ENCODE measurements around the gene PUSL1.

The PUSL1 gene

DNA sequence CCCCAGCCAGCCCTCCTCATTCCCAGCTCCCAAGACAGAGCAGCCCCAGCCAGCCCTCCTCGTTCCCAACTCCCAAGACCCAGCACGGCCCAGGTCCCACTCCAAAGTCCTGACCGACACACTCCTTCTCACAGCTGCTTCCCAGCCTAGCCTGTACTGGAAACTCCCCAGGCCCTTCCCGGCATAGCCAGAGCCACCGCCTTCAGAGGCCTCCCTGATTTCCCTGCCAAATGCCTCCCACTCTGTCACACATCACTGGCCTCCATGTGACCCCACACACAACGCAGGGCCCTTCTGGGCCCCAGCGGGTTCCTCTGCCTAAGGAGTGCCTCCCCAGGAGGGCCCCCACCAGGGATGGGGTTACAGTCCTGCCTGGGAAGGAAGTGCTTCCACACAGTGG is 37.6 kb upstream of the PUSL1 start:
- no peak overlapping the region for H3K27ac ChIP-seq (replicated peaks)
- no peak overlapping the region for H3K4me3 ChIP-seq (replicated peaks; ENCODE audit: insufficient read depth, low read length)
- TF ChIP-seq, protein P1, sequence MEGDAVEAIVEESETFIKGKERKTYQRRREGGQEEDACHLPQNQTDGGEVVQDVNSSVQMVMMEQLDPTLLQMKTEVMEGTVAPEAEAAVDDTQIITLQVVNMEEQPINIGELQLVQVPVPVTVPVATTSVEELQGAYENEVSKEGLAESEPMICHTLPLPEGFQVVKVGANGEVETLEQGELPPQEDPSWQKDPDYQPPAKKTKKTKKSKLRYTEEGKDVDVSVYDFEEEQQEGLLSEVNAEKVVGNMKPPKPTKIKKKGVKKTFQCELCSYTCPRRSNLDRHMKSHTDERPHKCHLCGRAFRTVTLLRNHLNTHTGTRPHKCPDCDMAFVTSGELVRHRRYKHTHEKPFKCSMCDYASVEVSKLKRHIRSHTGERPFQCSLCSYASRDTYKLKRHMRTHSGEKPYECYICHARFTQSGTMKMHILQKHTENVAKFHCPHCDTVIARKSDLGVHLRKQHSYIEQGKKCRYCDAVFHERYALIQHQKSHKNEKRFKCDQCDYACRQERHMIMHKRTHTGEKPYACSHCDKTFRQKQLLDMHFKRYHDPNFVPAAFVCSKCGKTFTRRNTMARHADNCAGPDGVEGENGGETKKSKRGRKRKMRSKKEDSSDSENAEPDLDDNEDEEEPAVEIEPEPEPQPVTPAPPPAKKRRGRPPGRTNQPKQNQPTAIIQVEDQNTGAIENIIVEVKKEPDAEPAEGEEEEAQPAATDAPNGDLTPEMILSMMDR (IDR thresholded peaks at IDR 0.05; ENCODE audit: insufficient read depth, low read length): no peak
- no peak for TF ChIP-seq GABPA (IDR thresholded peaks at IDR 0.05; ENCODE audit: low read depth)
- TF ChIP-seq, protein P2, sequence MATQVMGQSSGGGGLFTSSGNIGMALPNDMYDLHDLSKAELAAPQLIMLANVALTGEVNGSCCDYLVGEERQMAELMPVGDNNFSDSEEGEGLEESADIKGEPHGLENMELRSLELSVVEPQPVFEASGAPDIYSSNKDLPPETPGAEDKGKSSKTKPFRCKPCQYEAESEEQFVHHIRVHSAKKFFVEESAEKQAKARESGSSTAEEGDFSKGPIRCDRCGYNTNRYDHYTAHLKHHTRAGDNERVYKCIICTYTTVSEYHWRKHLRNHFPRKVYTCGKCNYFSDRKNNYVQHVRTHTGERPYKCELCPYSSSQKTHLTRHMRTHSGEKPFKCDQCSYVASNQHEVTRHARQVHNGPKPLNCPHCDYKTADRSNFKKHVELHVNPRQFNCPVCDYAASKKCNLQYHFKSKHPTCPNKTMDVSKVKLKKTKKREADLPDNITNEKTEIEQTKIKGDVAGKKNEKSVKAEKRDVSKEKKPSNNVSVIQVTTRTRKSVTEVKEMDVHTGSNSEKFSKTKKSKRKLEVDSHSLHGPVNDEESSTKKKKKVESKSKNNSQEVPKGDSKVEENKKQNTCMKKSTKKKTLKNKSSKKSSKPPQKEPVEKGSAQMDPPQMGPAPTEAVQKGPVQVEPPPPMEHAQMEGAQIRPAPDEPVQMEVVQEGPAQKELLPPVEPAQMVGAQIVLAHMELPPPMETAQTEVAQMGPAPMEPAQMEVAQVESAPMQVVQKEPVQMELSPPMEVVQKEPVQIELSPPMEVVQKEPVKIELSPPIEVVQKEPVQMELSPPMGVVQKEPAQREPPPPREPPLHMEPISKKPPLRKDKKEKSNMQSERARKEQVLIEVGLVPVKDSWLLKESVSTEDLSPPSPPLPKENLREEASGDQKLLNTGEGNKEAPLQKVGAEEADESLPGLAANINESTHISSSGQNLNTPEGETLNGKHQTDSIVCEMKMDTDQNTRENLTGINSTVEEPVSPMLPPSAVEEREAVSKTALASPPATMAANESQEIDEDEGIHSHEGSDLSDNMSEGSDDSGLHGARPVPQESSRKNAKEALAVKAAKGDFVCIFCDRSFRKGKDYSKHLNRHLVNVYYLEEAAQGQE (IDR thresholded peaks at IDR 0.05; ENCODE audit: insufficient replicate concordance, low read depth): no peak
- no peak for DNase-seq (ENCODE audit: low read depth in 1 of 2, low spot score in 1 of 2)
- no peaks in the 10 kb centered on the region for H3K27me3 ChIP-seq (ENCODE audit: insufficient read depth, poor library complexity, severe bottlenecking)

DNA sequence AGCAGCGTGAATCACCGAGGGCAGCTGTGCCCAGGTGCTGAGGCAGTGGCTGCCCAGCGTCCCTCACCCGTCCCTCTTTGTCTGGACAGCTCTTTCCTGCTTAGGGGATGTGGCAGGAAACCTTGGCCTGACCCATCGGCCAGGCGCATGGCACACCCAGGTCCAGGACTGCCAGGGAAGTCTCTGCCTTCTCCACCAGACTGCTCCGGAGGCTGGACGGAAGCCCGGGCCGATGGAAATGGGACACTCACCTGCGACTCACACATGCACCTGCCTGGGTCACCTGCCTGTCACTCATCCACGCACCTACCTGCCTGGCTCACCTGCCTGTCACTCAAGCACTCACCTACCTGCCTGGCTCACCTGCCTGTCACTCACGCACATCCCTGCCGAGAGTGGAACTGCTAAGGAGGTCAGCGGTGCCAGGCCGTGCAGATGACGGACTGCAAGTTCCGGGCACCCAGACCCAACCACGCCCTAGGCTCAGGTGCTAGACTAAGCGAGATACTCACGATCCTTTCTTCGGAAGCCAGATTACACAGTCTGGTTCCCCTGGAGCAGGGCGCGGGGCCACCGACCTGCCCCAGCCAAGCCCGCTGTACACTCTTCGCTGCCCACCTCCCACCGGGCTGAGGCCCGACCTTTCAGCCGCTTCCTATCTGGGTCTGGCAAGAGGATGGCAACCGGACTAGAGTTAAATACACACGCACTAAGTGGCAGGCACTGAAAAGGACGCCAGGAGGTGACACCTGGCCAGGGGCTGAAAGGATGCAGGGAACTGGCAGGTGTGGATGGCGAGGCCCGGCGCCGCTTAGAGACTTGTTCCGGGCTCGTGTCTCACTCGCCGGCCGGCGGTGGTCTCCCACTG is 35.8 kb upstream of the PUSL1 start:
- H3K4me3 ChIP-seq (replicated peaks; ENCODE audit: insufficient read depth, low read length): peak overlapping the region; percentile 87
- no peaks in the 10 kb centered on the region for H3K27me3 ChIP-seq (ENCODE audit: insufficient read depth, poor library complexity, severe bottlenecking)
- TF ChIP-seq, protein P2 (IDR thresholded peaks at IDR 0.05; ENCODE audit: insufficient replicate concordance, low read depth): no peak
- TF ChIP-seq, protein P1 (IDR thresholded peaks at IDR 0.05; ENCODE audit: insufficient read depth, low read length): no peak
- TF ChIP-seq SPI1 (IDR thresholded peaks at IDR 0.05; ENCODE audit: borderline replicate concordance, low read depth): no peak
- TF ChIP-seq POLR2AphosphoS5 (IDR thresholded peaks at IDR 0.05; ENCODE audit: low read depth): 0 out of 2 replicates have a peak, but pooled peaks have one; percentile 23
- no peak for TF ChIP-seq GABPA (IDR thresholded peaks at IDR 0.05; ENCODE audit: low read depth)
- no peak for DNase-seq (ENCODE audit: low read depth in 1 of 2, low spot score in 1 of 2)
- H3K27ac ChIP-seq (replicated peaks): peak overlapping the region; percentile 73

DNA sequence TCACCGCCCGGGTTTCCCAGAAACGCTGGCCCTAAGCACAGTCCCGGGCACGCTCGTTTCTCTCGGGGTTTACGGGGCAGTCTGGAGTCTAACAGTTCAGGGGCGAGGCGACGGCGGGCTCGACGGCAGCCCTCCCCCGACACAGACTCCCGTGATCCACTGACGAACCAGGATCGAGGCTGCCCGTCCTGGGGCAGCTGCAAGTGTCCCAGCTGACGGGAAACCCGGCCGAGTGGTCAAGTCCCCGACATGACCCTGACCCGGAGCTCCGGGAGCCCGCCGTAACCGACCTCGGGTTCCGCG is 35.2 kb upstream of the PUSL1 start:
- peak overlapping the region; percentile 87 for H3K4me3 ChIP-seq (replicated peaks; ENCODE audit: insufficient read depth, low read length)
- H3K27me3 ChIP-seq (ENCODE audit: insufficient read depth, poor library complexity, severe bottlenecking): no peaks in the 10 kb centered on the region
- DNase-seq (ENCODE audit: low read depth in 1 of 2, low spot score in 1 of 2): no peak
- TF ChIP-seq GABPA (IDR thresholded peaks at IDR 0.05; ENCODE audit: low read depth): no peak
- TF ChIP-seq, protein P2 (IDR thresholded peaks at IDR 0.05; ENCODE audit: insufficient replicate concordance, low read depth): no peak
- no peak for TF ChIP-seq SPI1 (IDR thresholded peaks at IDR 0.05; ENCODE audit: borderline replicate concordance, low read depth)
- TF ChIP-seq, protein P1 (IDR thresholded peaks at IDR 0.05; ENCODE audit: insufficient read depth, low read length): no peak
- no peak; the same call in 1 of the 2 replicates for TF ChIP-seq POLR2AphosphoS5 (IDR thresholded peaks at IDR 0.05; ENCODE audit: low read depth)
- H3K27ac ChIP-seq (replicated peaks): peak overlapping the region; percentile 73
